ENCODE results near the gene GPR146.

DNA sequence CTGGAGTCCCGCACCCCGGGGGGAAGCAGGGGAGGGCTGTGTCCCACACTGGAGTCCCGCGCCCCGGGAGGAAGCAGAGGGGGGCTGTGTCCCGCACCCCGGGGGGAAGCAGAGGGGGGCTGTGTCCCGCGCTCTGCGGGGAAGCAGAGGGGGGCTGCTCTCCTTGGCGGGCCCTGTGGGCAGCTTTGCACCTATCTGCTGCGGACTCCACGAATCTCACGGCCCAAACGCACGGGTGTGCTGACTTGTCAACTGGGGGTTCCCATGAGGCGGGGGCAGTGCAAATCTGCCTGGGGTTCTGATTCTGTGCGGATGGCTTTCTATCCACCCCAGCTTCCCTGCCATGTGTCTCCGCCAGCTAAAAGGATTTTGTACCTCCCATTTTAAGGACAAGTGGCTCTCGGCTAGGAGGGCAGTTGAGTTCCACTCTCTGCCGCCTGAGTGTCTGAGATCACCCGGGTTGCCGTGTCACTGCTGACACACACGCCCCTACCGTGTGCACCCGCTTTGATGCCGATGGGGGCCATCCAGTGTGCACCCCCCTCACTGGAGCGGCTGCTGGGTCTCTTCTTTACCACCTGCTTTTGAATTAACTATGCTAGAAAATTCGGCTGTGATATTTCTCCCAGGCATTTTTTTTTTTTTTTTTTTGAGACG lies 64.0 kb downstream of the GPR146 start:
- TF ChIP-seq, protein P1, sequence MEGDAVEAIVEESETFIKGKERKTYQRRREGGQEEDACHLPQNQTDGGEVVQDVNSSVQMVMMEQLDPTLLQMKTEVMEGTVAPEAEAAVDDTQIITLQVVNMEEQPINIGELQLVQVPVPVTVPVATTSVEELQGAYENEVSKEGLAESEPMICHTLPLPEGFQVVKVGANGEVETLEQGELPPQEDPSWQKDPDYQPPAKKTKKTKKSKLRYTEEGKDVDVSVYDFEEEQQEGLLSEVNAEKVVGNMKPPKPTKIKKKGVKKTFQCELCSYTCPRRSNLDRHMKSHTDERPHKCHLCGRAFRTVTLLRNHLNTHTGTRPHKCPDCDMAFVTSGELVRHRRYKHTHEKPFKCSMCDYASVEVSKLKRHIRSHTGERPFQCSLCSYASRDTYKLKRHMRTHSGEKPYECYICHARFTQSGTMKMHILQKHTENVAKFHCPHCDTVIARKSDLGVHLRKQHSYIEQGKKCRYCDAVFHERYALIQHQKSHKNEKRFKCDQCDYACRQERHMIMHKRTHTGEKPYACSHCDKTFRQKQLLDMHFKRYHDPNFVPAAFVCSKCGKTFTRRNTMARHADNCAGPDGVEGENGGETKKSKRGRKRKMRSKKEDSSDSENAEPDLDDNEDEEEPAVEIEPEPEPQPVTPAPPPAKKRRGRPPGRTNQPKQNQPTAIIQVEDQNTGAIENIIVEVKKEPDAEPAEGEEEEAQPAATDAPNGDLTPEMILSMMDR (IDR thresholded peaks at IDR 0.05), result no peak
- no peak for TF ChIP-seq EZH2phosphoT487 (IDR thresholded peaks at IDR 0.05)
- TF ChIP-seq EZH2 (IDR thresholded peaks at IDR 0.05), result no peak

Data from neural progenitor cell (in vitro differentiated cells).